NCI-H345 treated with DMSO at 0.1 percent for 48 hours (cell line): ENCODE measurements around the gene PPARD.
A peak's percentile ranks its signal among the peaks of the same experiment; 100 is the strongest.
"Not testable (repeated sequence)": the region's sequence is repeated elsewhere in the genome, so short reads cannot be mapped to it uniquely, and the experiment has no call there.

ENCODE experiments used
- DNase-seq: peaks from one replicate; lab custom pipeline; 2025; ENCODE audit not compliant: unreplicated experiment; lab: John Stamatoyannopoulos, UW

The PPARD gene

DNA sequence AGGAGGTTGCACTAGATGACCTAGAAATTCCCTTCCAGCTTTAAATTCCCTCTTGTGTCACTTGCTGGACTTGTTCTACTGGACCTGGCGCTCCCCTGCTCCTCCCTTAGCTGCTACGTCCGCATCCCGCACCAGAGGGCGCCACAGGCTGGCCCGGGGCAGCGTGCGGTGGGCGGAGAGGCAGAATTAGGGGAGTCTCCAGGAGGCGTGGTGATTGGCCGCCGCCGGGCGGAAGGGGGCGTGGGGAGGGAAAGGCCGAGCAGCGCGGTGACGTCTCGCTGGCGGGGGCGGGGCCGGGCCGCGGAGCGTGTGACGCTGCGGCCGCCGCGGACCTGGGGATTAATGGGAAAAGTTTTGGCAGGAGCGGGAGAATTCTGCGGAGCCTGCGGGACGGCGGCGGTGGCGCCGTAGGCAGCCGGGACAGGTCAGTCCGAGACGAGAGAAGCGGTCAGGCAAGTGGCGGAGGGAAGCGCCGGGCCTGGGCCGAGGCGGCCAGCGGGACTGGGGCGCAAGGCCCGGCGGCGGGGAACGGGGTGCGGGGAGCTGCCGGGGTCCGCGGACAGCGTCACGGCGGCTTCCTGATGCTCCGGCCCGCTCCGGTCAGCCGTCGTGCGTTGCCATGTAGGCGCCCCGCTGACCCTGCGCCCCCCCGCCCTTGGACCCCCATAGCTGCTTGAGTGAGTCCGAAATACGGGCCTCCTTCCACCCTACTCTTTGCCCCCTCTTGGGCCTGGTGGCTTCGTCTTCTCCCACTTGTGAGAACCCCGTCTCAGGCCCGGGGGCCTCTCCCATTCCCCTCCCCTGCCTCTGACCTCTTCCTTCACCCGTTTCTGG is at the start of gene PPARD:
Gene PPARD, plus strand, starts transcription at position 301 of the 834 bp plus-strand sequence. CDS start 68,530 bp downstream, outside the sequence.
- peak; percentile 79 for DNase-seq

DNA sequence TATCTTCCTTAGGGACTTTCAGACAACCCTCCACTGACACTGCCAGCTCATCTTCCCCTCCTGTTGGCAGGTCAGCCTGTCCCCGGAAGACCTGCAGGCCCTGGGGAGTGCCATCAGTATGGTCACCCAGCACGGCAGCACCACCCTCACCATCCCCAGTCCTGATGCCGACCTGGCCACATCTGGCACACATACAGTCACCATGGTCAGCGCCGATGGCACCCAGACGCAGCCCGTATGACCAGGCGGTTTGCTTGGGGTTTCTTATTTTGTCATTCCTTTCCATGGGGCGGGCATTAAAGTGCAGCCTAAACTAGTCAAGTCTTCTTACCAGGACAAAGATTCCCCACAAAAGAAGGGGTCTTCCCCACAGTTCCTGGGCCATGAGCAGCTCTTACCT is 48.7 kb upstream of the PPARD start:
- no peak for DNase-seq

DNA sequence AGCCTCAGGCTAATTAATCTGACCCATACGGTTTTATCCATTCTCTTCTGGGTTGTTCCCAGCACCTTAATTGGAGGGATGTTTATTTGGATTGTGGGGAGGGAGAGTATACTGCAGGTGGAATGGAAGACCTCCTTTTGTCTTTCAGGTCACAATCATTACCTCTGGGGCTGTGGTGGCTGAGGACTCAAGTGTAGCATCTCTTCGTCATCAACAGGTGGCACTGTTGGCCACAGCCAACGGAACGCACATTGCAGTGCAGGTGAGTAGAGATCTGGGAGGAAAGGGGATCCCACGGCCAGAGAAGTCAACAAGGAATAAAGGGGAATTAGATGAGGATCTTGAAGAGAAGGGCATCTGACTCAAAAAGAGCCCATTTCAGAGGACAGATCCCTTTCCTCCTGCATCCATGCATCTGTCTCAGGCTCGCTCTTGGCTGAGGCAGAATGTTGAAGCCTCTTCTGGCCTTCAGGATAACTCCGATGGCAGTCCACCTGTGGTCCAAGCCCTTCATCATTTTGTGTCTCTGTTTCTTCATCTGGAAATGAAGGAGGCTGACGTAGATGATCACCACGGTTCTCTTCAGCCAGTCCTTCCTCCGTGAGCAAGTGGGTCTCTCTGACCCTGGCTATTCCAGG is 47.9 kb upstream of the PPARD start:
- DNase-seq = peak; percentile 4

DNA sequence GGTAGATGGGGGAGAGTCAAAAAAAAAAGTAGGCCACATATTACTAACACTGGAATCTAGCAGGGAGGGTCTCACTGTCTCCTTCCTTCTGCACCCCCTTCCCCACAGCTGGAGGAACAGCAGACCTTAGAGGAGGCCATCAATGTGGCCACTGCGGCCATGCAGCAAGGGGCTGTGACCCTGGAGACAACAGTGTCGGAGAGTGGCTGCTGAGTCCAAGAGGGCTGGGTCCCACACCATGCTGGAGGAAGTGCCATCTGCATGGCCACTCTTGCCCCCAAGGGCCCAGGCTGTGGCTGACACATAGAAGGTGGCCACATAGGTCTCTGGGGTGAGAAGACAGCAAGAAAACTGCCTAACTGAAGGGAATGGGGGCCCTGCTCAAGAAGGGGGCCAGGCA is 47.3 kb upstream of the PPARD start:
- no peak for DNase-seq

DNA sequence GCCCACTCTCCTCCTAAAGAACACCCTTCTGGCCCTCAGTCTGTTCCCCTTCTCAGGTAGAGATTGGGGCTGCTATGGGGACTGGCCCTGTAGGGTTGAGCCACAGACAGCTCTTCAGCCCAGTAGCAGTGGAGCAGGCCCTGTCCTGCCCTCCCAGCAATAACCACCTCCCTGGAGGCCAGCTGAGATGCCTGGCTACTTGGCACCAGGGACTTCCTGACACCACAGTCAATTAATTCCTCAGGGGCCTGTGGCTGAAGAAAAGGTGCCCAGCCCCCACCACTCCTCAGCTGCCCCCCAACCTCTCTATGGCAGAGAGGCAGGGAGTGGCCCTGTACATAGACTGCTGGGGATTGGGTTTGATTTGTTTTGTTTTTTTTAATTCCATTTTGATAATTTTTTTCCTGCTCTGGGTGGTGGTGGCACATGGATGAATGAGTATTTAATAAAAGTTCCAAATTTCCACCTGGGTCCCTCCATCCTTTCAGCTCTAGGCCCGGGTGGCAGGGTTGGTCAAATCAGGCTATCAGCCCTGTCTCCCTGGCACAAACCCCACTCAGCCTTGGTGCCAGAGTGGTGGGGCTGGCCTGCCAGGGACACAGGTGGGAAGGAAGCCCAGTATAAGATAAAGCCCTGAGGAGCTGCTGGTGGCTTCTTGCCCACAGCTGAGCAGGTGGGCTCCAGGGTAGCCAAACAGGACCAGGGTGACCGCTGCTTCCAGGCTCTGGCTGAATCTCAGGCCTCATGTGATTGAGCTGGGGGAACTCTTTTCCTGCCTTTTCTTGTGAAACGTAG is 46.6 kb upstream of the PPARD start:
- no peak for DNase-seq

DNA sequence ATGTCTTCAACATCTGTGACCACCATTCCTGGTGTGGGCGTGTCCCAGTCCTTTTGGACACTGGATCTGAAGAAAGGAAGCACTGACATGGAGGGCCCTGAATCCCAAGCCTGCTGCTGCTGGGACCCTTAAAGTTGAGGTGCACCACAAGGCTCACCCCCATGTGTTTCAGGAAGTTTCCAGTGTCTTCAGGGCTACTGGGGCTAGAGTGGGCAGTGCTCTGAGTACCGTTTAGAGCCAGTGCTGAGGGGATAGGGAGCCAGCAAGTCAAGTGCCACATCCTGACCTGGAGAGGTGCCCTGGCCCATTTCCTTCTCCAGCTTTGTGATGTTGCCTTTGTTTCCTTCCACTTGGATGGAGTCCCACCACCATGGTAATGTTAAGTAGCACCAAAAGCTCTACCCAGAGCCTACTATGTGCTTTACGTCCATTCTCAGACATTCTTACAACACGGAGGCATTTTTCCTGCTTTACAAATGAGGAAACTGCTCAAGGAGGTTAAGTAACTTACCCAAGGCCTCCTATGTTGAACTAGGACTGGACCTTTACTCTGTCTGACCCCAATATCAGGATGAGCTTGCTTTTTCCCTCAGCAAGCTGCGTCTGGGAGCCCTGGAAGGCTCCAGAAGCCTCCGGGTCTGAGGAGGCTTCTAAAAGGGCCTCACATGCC is 45.3 kb upstream of the PPARD start:
- DNase-seq = no peak

DNA sequence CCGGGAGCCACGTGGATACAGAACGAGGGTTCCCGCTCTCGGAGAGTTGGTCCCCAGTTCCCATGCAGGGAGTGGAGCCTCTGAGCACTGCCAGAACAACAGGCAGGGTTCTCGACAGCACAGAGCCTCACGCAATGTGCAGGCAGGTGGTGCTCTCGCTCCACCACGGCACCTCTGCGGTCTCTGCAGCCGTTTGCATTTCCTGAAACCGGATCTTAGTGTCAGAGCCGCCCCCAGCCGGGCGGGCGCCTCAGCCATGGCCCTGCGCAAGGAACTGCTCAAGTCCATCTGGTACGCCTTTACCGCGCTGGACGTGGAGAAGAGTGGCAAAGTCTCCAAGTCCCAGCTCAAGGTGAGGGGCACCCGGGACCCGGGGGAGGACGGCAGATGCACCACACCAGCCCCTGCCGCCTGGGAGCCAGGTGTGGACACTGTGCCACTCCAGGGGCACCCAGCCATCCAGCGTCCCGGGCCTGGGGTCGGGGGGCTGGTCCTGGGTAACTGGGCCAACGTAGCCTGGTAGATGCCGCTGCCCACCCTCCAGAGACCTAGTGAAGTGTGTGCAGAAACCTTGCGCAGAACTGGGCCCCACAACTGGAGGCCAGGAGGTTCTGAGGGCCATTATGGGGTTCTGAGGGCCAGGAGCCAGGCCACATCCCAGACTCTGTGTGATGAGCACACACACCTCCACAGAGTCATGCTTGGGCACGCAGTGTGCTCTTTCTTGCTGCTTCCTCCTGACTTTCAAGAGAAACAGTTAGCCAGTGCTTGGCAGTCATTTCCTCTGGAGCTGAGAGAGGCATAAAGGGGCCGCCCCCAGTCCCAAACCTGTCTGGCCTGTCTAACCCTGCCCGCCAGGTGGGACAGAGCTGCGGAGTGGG is 44.5 kb upstream of the PPARD start, which contains the start of gene DEF6:
Gene DEF6, plus strand, starts transcription at position 218 of the 881 bp plus-strand sequence. Its CDS starts 39 bp downstream, at position 257.
- peak; percentile 1 for DNase-seq

DNA sequence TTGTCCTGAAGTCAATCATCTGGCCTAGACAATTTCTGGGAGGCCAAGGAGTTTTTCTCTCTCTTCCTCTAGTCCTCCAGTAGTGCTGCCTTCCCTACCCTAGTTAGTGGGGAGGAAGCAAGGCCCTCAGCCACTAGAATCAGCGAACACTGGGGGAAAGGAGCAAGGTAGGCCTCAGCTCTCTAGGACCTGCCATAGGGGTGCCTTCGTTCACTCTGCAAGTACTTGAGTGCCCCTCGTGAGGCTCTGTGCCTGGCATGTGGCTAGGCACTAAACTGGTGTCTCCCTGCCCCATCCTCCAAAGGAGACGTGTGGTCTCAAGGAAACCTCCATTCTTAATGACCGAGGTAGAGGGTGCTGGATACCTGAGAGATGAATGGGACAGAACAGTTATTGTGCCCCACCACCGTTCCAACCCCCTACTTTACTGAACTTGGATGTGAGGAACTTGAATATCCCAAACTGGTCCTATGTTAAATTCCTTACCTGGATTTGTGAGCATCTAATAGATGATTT is 43.7 kb upstream of the PPARD start:
- no peak for DNase-seq

DNA sequence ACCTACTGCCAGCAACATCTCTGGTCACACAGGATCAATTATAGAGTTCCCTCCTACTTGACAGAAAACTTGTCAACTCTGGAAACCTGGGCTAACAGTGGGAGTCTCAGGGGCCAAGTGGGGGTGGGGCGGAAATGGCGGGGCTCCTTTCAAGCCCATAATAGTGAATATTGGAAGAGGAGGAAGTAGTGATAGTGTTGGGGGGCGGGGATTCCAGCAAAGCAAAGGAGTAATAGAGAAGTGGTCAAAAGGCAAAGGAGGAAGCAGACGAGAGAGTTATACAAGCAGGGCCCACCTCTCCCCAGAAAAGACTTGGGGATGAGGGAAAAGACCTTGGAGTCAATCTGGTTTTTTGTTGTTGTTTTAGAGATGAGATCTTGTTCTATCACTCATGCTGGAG is 42.7 kb upstream of the PPARD start:
- no peak for DNase-seq

DNA sequence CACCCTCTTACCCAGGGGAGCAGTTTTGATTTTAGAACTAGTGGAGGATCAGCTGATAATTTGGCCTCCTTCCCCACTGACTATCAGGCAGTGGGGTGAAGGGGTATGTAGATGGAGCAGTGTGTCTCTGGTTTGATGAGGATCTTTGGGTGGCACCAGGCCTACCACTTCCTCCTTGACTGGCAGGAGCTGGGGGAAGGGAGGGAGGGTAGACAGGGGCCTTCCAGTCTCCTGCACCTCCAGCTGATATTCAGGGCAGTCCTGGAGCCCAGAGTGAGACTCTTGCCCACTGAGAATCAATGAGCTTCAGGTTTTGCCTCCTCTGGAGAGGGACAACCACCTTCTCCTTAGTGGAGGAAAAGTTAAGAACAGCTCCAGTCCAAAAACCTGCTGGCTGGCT is 41.5 kb upstream of the PPARD start:
- DNase-seq = no peak

DNA sequence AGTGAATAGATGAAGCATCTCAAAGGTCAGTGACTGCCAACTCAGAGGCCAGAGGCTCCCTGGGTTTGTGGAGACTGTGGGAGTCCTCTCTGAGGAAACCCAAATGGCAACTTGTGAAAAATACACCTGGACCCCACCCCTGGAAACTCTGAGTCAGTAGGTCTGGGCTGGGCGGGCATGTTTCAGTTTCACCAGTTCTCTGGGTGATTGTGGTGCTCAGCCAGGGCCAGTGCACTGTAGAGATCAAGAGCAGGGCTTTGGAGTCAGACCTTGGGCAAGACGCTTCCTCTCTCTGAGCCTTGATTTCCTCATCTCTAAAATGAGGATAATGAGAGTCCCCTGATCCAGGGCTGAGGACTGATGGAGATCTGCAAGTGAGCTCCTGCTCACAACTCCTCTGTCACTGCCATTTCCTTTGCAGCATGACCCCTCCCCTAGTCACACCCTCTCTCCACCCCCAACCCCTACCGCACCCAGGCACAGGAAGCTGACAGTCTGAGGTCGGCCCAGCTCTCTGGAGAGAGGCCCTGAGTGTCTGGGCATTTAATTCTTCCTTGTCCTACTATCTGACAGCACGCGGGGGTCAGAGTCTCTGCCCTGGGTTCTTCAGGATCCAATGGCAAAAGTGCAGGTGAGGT is 39.6 kb upstream of the PPARD start:
- no peak for DNase-seq

DNA sequence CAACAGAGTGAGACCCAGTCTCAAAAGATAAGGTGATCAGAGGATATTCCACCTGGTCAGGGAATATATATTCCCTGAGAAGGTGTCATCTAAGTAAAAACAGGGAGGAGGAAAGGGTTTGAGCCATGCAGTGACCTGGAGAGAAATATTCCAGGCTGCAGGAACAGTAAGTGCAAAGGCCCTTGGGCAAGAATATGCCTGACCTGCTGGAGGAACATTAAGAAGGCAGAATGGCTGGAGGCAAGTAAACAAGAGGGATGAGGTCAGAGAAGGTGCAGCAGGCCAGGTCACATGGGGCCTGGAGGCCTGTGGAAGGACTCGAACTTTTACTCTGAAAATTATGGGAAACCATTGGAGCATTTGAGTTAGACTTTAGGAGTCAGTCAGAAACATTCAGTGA is 38.1 kb upstream of the PPARD start:
- DNase-seq = no peak

DNA sequence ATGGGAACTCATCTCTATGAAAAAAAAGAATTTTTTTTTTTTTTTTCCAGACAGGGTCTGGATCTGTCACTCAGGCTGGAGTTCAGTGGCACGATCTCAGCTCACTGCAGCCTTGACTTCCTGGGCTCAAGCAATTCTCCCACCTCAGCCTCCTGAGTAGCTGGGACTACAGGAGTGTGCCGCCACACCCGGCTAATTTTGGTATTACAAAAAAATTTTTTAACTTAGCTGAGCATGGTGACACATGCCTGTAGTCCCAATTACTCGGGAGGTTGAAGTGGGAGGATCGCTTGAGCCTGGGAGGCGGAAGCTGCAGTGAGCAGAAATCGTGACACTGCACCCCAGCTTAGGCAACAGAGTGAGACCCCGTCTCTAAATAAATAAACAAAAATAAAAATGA is 37.2 kb upstream of the PPARD start:
- DNase-seq = no peak

DNA sequence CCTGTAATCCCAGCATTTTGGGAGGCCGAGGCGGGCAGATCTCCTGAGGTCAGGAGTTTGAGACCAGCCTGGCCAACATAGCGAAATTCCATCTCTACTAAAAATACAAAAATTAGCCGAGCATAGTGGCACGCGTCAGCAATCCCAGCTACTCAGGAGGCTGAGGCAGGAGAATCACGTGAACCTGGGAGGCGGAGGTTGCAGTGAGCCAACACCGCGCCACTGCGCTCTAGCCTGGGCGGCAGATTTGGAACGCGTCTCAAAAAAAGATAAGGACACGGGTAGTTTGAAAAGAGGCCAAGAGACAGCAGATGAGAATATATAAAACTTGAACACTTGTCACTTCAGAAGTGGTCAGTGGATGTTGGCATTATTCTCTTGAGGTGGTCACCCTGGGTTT is 35.2 kb upstream of the PPARD start:
- DNase-seq = not testable (repeated sequence)

DNA sequence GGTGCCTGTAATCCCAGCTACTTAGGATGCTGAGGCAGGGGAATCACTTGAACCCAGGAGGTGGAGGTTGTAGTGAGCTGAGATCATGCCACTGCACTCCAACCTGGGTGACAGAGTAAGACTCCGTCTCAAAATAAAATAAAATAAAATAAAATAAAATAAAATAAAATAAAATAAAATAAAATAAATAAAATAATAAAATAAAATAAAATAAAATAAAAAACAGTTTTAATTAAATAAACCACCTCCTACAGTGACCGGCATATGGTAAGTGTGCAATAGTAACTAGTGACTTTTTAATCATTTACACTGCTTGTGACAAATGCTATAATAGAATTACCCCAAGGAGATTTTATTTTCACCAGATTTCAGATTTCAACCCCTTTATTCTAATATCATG is 33.8 kb upstream of the PPARD start:
- not testable (repeated sequence) for DNase-seq

DNA sequence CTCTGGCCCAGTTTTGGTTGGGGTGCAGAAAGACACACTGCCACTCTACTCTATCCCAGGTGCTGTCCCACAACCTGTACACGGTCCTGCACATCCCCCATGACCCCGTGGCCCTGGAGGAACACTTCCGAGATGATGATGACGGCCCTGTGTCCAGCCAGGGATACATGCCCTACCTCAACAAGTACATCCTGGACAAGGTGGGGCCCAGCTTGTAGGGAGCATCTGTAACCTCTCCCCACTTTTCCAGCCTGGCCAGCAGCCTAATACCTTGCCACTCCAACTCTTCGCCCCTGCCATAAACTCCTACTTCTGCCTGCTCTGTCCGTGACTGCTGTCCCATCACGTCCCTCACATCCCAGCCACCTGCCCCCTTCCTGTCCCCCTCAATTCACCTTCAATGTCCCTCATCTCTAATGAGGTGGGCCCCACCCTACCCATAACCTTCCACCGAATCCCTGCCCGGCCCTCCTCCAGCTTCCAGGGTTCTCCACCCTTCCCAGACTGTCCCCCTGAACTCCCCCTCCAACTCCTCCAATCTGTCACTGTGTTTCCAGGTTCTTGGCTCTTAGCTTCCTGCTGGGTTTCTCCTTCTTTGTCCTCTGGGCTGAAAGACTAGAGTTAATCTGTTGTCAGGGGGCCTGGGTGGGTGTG is 32.6 kb upstream of the PPARD start:
- no peak for DNase-seq

DNA sequence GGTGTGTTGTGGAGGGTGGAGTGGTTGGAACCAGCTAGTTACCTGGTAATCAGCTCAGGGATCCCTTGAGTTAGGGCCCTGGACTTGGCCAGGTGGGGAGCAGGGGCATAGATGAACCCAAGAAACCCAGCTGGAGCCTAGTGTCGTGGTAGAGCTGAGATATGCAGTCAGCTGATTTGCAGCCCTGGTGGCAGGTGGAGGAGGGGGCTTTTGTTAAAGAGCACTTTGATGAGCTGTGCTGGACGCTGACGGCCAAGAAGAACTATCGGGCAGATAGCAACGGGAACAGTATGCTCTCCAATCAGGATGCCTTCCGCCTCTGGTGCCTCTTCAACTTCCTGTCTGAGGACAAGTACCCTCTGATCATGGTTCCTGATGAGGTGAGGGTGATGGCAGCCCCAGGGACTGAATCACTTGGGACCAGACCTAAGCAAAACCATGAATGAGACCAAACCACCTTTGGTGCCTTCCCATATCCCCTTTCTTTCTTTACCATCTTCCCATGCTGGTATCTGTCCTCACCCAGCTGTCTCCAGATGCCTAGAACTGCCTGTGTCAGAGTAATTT is 32.0 kb upstream of the PPARD start:
- no peak for DNase-seq

DNA sequence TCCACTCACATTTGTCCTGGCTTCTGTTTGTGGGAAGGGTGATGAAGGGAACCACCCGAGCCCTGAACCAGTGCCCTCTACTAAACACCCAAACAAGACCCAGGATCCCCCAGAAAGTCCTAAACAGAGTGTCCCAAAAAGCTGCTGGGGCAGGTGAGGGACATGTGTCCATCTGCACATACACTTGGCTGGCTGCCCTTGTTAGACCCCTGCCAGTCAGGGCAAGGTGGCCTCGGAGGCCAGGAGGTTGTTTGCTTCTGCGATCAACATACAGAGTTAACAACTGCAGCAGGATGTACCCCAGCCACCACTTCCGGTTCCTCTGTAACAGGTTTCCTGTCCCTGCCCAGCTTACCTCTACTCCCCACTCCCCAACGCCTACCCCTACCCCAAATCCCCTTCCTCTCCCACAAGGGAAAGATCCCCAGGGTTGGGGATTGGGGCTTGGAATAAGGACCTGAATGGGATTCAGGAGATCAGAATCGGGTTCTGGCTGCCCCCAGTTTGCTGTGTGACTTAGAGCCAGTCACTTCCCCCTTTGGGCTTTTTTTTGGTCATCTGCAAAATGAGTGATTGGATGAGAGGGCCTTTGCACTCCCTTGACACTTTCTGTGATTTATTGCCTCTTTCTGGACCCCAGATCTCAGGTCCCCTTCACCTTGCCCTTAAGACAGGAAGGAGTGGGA is 30.8 kb upstream of the PPARD start:
- DNase-seq = no peak
